Stomach (tissue), 4 donors: ENCODE data around the gene GALNT2.

Experiments used
- EP300 ChIP-seq: sonication (generic); formaldehyde crosslinking; IDR thresholded peaks from one replicate; pipeline ENCODE4 v1.6.1; 2017; ENCODE audit warnings: antibody characterized with exemption
- POLR2A ChIP-seq, 4 donors: fragments of 450-650 bp; IDR thresholded peaks; one replicate each; pipeline ENCODE4 v1.6.1; 2016; ENCODE audit warnings: antibody characterized with exemption in 4 of 4, control low read depth in 2 of 4, mild to moderate bottlenecking in 1 of 4, moderate library complexity in 1 of 4
- POLR2AphosphoS5 ChIP-seq, 3 donors: sonication (generic); formaldehyde crosslinking; IDR thresholded peaks; one replicate each; pipeline ENCODE4 v1.6.1; 2016; ENCODE audit warnings: antibody characterized with exemption in 3 of 3
- TF ChIP-seq, protein P1 (sequence below), 7 experiments: fragments of 450-650 bp in 4 of 7; fragments of 200-600 bp in 3 of 7; sonication (generic) in 3 of 7; IDR thresholded peaks; one replicate each; pipeline ENCODE4 v1.5.1; 2016 to 2019; ENCODE audit warnings: antibody characterized with exemption in 7 of 7, control low read depth in 2 of 7, mild to moderate bottlenecking in 1 of 7

- TF ChIP-seq, protein P1, sequence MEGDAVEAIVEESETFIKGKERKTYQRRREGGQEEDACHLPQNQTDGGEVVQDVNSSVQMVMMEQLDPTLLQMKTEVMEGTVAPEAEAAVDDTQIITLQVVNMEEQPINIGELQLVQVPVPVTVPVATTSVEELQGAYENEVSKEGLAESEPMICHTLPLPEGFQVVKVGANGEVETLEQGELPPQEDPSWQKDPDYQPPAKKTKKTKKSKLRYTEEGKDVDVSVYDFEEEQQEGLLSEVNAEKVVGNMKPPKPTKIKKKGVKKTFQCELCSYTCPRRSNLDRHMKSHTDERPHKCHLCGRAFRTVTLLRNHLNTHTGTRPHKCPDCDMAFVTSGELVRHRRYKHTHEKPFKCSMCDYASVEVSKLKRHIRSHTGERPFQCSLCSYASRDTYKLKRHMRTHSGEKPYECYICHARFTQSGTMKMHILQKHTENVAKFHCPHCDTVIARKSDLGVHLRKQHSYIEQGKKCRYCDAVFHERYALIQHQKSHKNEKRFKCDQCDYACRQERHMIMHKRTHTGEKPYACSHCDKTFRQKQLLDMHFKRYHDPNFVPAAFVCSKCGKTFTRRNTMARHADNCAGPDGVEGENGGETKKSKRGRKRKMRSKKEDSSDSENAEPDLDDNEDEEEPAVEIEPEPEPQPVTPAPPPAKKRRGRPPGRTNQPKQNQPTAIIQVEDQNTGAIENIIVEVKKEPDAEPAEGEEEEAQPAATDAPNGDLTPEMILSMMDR (IDR thresholded peaks at IDR 0.05) = no peak
- TF ChIP-seq POLR2AphosphoS5 (IDR thresholded peaks at IDR 0.05) (no peak), POLR2A (IDR thresholded peaks at IDR 0.05) (no peak), EP300 (no peak)
These were observed 187.2 kb downstream of the GALNT2 start for GRCh38 chr1:230254265-230254664.
